ENCODE data around the gene HNRNPA1L2.

GRCh38 chr13:52664272-52664671, 22.0 kb downstream of the HNRNPA1L2 start:
- TF ChIP-seq CTCF (conservative IDR thresholded peaks at IDR 0.05 in 1 of 2, IDR thresholded peaks at IDR 0.05 in 1 of 2; ENCODE audit: extremely low read depth in 1 of 2, insufficient read depth in 1 of 2, low read depth in 1 of 2, low read length in 2 of 2) (no peak), EZH2 (IDR thresholded peaks at IDR 0.05; ENCODE audit: borderline replicate concordance, low read length) (no peak)

Data from mammary epithelial cell (primary cell).